Loucy (cell line): ENCODE measurements around the gene NCOR2.

Source experiments
- CTCF ChIP-seq: fragments of 200-600 bp; sonication (generic); conservative IDR thresholded peaks from 2 replicates; pipeline ENCODE4 v1.5.1; 2014; ENCODE audit warnings: mild to moderate bottlenecking, antibody characterized with exemption, low read length
- EZH2phosphoT487 ChIP-seq: fragments of 200-600 bp; IDR thresholded peaks from 2 replicates; pipeline ENCODE4 v1.6.1; 2018; ENCODE audit warnings: antibody characterized with exemption, mild to moderate bottlenecking, moderate library complexity, borderline replicate concordance

- no peak for TF ChIP-seq CTCF
- TF ChIP-seq EZH2phosphoT487, result no peak
These were observed 23.0 kb upstream of the NCOR2 start for GRCh38 chr12:124590447-124590846.
